CD14-positive monocyte (primary cell): ENCODE results near the gene TNNI3K. TPM values are rescaled to one million over a fixed set of nuclear protein-coding genes. Genes with fewer than 3 reads are reported as not detected.

ENCODE experiments used
- DNase-seq, 3 donors: peaks; one replicate each; pipeline ENCODE4 v3.0.0-alpha.2; 2011 to 2022
- H2AFZ ChIP-seq: 2 replicates; pipeline ENCODE4 v1.6.0; 2012; ENCODE audit warnings: mild to moderate bottlenecking, low read depth, low read length, inconsistent platforms; ENCODE audit not compliant: insufficient read depth, poor library complexity, severe bottlenecking
- H3K27ac ChIP-seq, 2 donors: 1 replicate in 1 of 2; 2 replicates in 1 of 2; pipeline ENCODE4 v1.5.1; 2012 to 2013; ENCODE audit warnings: low read length in 2 of 2, control low read depth in 1 of 2, inconsistent platforms in 1 of 2, low read depth in 1 of 2, mild to moderate bottlenecking in 1 of 2
- H3K27me3 ChIP-seq, 2 donors: one replicate each; pipeline versions ENCODE4 v1.6.0 to v1.6.1; 2011 to 2013; ENCODE audit warnings: low read length in 2 of 2; ENCODE audit not compliant: control insufficient read depth in 2 of 2, insufficient read depth in 2 of 2
- H3K36me3 ChIP-seq, 2 donors: replicated peaks in 1 of 2; 1 replicate in 1 of 2; 2 replicates in 1 of 2; pipeline versions ENCODE4 v1.5.1 to v1.6.1; 2012 to 2013; ENCODE audit warnings: low read length in 2 of 2, control low read depth in 1 of 2, inconsistent platforms in 1 of 2, mild to moderate bottlenecking in 1 of 2; ENCODE audit not compliant: insufficient read depth in 2 of 2, control insufficient read depth in 1 of 2
- H3K4me1 ChIP-seq, 2 donors: 1 replicate in 1 of 2; 2 replicates in 1 of 2; pipeline versions ENCODE4 v1.5.1 to v1.6.1; 2012 to 2013; ENCODE audit warnings: low read length in 2 of 2, control low read depth in 1 of 2, inconsistent platforms in 1 of 2, mild to moderate bottlenecking in 1 of 2, moderate library complexity in 1 of 2; ENCODE audit not compliant: insufficient read depth in 2 of 2, control insufficient read depth in 1 of 2
- H3K4me2 ChIP-seq: replicated peaks from 2 replicates; pipeline ENCODE3; 2012; ENCODE audit warnings: low read length, moderate library complexity, mild to moderate bottlenecking; ENCODE audit not compliant: poor library complexity, severe bottlenecking; ENCODE audit errors: extremely low read depth
- H3K4me3 ChIP-seq, 3 experiments: fragments of 200-600 bp in 1 of 3; sonication (generic) in 1 of 3; replicated peaks in 1 of 3; 1 replicate in 2 of 3; 2 replicates in 1 of 3; pipeline ENCODE4 v1.5.1; 2011 to 2013; ENCODE audit warnings: low read length in 3 of 3, mild to moderate bottlenecking in 3 of 3, control low read depth in 2 of 3, low read depth in 2 of 3, inconsistent platforms in 1 of 3, moderate library complexity in 1 of 3
- H3K79me2 ChIP-seq: 2 replicates; pipeline ENCODE4 v1.6.0; 2012; ENCODE audit warnings: mild to moderate bottlenecking, control low read depth, inconsistent platforms, low read length, moderate library complexity; ENCODE audit not compliant: insufficient read depth
- H3K9ac ChIP-seq: 2 replicates; pipeline ENCODE4 v1.6.0; 2017; ENCODE audit warnings: low read length, mild to moderate bottlenecking; ENCODE audit not compliant: insufficient read depth, poor library complexity, severe bottlenecking
- H3K9me3 ChIP-seq, 2 donors: replicated peaks in 1 of 2; 1 replicate in 1 of 2; 2 replicates in 1 of 2; pipeline versions ENCODE4 v1.5.1 to v1.6.1; 2012 to 2013; ENCODE audit warnings: low read length in 2 of 2, control low read depth in 1 of 2; ENCODE audit not compliant: control insufficient read depth in 1 of 2, insufficient read depth in 1 of 2
- H4K20me1 ChIP-seq: 2 replicates; pipeline ENCODE4 v1.6.0; 2012; ENCODE audit warnings: mild to moderate bottlenecking, low read length, control low read depth, moderate library complexity; ENCODE audit not compliant: insufficient read depth
- H3K27ac Mint-ChIP-seq, 7 donors: one replicate each; pipeline ENCODE4 v1.8.0; 2020; ENCODE audit warnings: mild to moderate bottlenecking in 7 of 7, mixed read lengths in 7 of 7, moderate library complexity in 6 of 7, inconsistent platforms in 2 of 7
- H3K27me3 Mint-ChIP-seq, 3 donors: one replicate each; pipeline ENCODE4 v1.8.0; 2021 to 2022; ENCODE audit warnings: low read depth in 3 of 3, mild to moderate bottlenecking in 3 of 3, mixed read lengths in 3 of 3, moderate library complexity in 3 of 3, inconsistent platforms in 1 of 3
- H3K36me3 Mint-ChIP-seq, 2 donors: one replicate each; pipeline ENCODE4 v1.8.0; 2020; ENCODE audit warnings: mixed read lengths in 2 of 2, inconsistent platforms in 1 of 2, mild to moderate bottlenecking in 1 of 2
- H3K4me1 Mint-ChIP-seq: one replicate; pipeline ENCODE4 v1.8.0; 2020; ENCODE audit warnings: mild to moderate bottlenecking, mixed read lengths
- H3K4me3 Mint-ChIP-seq, 2 donors: one replicate each; pipeline ENCODE4 v1.8.0; 2020; ENCODE audit warnings: mild to moderate bottlenecking in 2 of 2, mixed read lengths in 2 of 2, moderate library complexity in 1 of 2
- H3K9me3 Mint-ChIP-seq, 7 donors: one replicate each; pipeline ENCODE4 v1.8.0; 2020 to 2022; ENCODE audit warnings: mixed read lengths in 7 of 7, mild to moderate bottlenecking in 6 of 7, moderate library complexity in 6 of 7, inconsistent platforms in 2 of 7
- WGBS: methylation state at CpG from one replicate; pipeline ENCODE4 v1.1.5; 2013; ENCODE audit warnings: missing lambda C conversion rate; ENCODE audit not compliant: insufficient coverage; 5-methylcytosine and 5-hydroxymethylcytosine counted together
- intact Hi-C, 2 donors: fragments of 100-400 bp; cut with micrococcal nuclease; formaldehyde crosslinking; loops; one replicate each; pipeline versions ENCODE4 v1.15.0 to v1.15.1; 2023
- polyA plus RNA-seq, 3 donors: library from polyadenylated mRNA; depleted of rRNA in 1 of 3; unstranded in 2 of 3; stranded (reverse) in 1 of 3; fragments of 300-500 nt in 2 of 3; fragments of >200 nt in 1 of 3; fragmentation: Illumina TruSeq in 2 of 3; gene quantifications; 1 replicate in 2 of 3; 2 replicates in 1 of 3; pipeline ENCODE4 v1.2.3, GENCODE V29; 2012 to 2021
- TF ChIP-seq, protein P1 (sequence below): fragments of 200-600 bp; IDR thresholded peaks from one replicate; pipeline ENCODE4 v1.8.0; 2022; ENCODE audit warnings: antibody characterized with exemption, mild to moderate bottlenecking

The TNNI3K gene
- polyA plus RNA-seq, 3 donors = 0.51 TPM; not detected in 2

DNA sequence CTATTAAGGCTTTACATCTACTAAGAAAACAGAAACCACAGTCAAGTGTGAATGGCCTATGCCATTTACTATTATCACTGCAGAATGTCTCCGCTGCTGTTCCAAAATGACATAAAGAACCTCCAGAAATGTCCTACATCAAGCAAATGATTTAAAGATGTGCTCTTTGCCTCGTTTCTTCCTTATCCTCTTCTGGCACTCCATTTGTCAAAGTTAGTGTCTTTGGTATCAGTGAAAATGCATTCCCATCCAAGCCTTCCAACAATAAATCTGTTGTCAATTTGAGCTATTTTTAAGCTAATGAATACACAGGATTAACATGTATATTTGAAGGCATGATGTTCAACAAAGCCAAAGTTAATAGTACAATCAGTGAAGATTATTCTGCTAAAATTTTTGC is 171.6 kb downstream of the TNNI3K start:
- Mint-ChIP-seq H3K36me3 (no peaks in the 10 kb centered on the region), H3K27ac (no peak overlapping the region), H3K4me3 (no peak overlapping the region), H3K27me3 (no peaks in the 10 kb centered on the region), H3K4me1 (no peaks in the 10 kb centered on the region), H3K9me3 (peaks cover 0 to 6% (median 3%) of the 10 kb centered on the region in 7 donors)
- Histone ChIP-seq H2AFZ (no peak overlapping the region), H3K4me1 (no peaks in the 10 kb centered on the region), H4K20me1 (no peaks in the 10 kb centered on the region), H3K27me3 (no peaks in the 10 kb centered on the region), H3K79me2 (no peaks in the 10 kb centered on the region), H3K9me3 (no peaks in the 10 kb centered on the region), H3K4me3 (no peak overlapping the region), H3K36me3 (no peaks in the 10 kb centered on the region), H3K4me2 (no peak overlapping the region), H3K9ac (no peak overlapping the region), H3K27ac (no peak overlapping the region)
- no CpG with 5 or more reads among the region's 2 CpGs for WGBS
- no peak for DNase-seq
- intact Hi-C loops = no loop called here
- TF ChIP-seq, protein P1, sequence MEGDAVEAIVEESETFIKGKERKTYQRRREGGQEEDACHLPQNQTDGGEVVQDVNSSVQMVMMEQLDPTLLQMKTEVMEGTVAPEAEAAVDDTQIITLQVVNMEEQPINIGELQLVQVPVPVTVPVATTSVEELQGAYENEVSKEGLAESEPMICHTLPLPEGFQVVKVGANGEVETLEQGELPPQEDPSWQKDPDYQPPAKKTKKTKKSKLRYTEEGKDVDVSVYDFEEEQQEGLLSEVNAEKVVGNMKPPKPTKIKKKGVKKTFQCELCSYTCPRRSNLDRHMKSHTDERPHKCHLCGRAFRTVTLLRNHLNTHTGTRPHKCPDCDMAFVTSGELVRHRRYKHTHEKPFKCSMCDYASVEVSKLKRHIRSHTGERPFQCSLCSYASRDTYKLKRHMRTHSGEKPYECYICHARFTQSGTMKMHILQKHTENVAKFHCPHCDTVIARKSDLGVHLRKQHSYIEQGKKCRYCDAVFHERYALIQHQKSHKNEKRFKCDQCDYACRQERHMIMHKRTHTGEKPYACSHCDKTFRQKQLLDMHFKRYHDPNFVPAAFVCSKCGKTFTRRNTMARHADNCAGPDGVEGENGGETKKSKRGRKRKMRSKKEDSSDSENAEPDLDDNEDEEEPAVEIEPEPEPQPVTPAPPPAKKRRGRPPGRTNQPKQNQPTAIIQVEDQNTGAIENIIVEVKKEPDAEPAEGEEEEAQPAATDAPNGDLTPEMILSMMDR = no peak

DNA sequence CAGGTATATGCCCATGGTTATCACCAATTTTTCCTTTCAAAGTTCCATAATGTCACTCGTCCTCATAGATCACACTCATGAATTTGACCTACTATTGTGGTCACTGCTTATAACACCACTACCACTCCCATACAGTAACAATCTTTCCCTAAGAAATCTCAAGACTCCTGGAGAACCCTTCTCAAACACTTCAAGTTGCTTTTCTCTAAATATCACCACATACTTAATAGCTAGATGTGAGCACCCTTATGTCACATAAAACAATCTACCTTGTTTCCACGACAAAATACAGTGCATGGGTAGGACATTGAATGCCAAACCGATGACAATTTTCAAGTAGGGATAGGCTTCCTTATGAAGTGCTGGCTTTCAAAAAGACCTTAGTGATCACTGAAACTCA is 172.7 kb downstream of the TNNI3K start:
- H3K4me1 ChIP-seq = no peaks in the 10 kb centered on the region
- H3K36me3 Mint-ChIP-seq = no peaks in the 10 kb centered on the region
- H3K4me2 ChIP-seq = no peak overlapping the region
- no peak overlapping the region for H3K27ac Mint-ChIP-seq
- H3K79me2 ChIP-seq = no peaks in the 10 kb centered on the region
- H3K4me1 Mint-ChIP-seq = no peaks in the 10 kb centered on the region
- H3K9ac ChIP-seq = no peak overlapping the region
- H3K9me3 Mint-ChIP-seq = peaks cover 0 to 7% (median 4%) of the 10 kb centered on the region in 7 donors
- H3K36me3 ChIP-seq = no peaks in the 10 kb centered on the region
- TF ChIP-seq, protein P1 = no peak
- H3K4me3 Mint-ChIP-seq = no peak overlapping the region
- H3K9me3 ChIP-seq = peaks cover 0 to 3% of the 10 kb centered on the region in 2 donors
- no peaks in the 10 kb centered on the region for H3K27me3 ChIP-seq
- H3K4me3 ChIP-seq = no peak overlapping the region
- no peak overlapping the region for H3K27ac ChIP-seq
- WGBS = 92% methylated on average over 3 of the region's 3 CpGs
- H2AFZ ChIP-seq = no peak overlapping the region
- intact Hi-C loops = no loop called here
- no peak for DNase-seq
- no peaks in the 10 kb centered on the region for H3K27me3 Mint-ChIP-seq
- H4K20me1 ChIP-seq = no peaks in the 10 kb centered on the region
